ENCODE data around the gene GALNTL6.

GRCh38 chr4:172369471-172369959 is 556.3 kb downstream of the GALNTL6 start:
- no peak for TF ChIP-seq CTCF (IDR thresholded peaks at IDR 0.05)
- TF ChIP-seq POLR2A (IDR thresholded peaks at IDR 0.05): no peak

Measured in Peyer's patch (tissue), 4 donors.